Activated CD8-positive, alpha-beta memory T cell treated with anti-CD3 and anti-CD28 coated beads, Interleukin-2, amount 10 ng/mL, durations not matched to agents 7 days and 5 days (primary cell): ENCODE measurements around the gene ARHGEF11. TPM values are rescaled to one million over a fixed set of nuclear protein-coding genes. Genes with fewer than 3 reads are reported as not detected.
A peak's percentile ranks its signal among the peaks of the same experiment; 100 is the strongest.

Experiments used
- ATAC-seq: fragments of 150-1000 bp; cut with Tn5 transposase; one replicate; pipeline ENCODE4 v1.10.0; 2021; ENCODE audit warnings: moderate library complexity
- CTCF ChIA-PET: fragments of 350-600 bp; sonication (Branson Sonifier 250); formaldehyde crosslinking; loops from one replicate; lab custom pipeline; 2021; ENCODE audit warnings: antibody characterized with exemption; lab: Charles Lee
- DNase-seq: peaks from one replicate; pipeline ENCODE4 v3.0.0-alpha.2; 2020
- H3K27ac Mint-ChIP-seq: one replicate; pipeline ENCODE4 v1.8.0; 2021; ENCODE audit warnings: mild to moderate bottlenecking, mixed read lengths
- H3K27me3 Mint-ChIP-seq: one replicate; pipeline ENCODE4 v1.8.0; 2021; ENCODE audit warnings: mixed read lengths
- H3K36me3 Mint-ChIP-seq: one replicate; pipeline ENCODE4 v1.8.0; 2021; ENCODE audit warnings: mild to moderate bottlenecking, mixed read lengths
- H3K4me1 Mint-ChIP-seq: one replicate; pipeline ENCODE4 v1.8.0; 2021; ENCODE audit warnings: mixed read lengths
- H3K4me3 Mint-ChIP-seq: one replicate; pipeline ENCODE4 v1.8.0; 2021; ENCODE audit warnings: mild to moderate bottlenecking, moderate library complexity, mixed read lengths
- H3K9me3 Mint-ChIP-seq: one replicate; pipeline ENCODE4 v1.8.0; 2022; ENCODE audit warnings: low read depth, mixed read lengths
- total RNA-seq, 2 experiments: library from RNA; stranded (reverse); gene quantifications; one replicate each; pipeline ENCODE4 v1.2.3, GENCODE V29; 2021

ARHGEF11 gene
- total RNA-seq, 2 experiments from 2014 or later, result 0.66 to 6.1 TPM

DNA sequence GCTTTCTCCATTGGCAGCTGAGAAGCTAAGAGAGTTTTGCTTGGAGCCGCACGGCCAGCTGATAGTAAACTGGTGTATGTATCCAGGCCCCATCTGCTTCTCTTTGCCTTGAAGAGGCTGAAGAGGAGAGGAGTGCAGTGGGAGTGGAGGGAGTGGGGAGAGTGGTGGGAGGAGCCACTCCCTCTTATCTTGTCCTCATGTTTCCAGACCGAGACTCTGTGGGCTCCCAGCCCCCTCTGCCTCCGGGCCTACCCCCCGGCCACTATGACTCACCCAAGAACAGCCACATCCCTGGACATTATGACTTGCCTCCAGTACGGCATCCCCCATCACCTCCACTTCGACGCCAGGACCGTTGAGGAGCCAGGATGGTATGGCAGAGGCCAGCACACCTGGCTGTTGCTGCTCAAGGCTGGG lies 131.1 kb downstream of the ARHGEF11 start:
- no peaks in the 10 kb centered on the region for H3K9me3 Mint-ChIP-seq
- no peak overlapping the region for H3K4me3 Mint-ChIP-seq
- no peaks in the 10 kb centered on the region for H3K36me3 Mint-ChIP-seq
- DNase-seq (no peak), ATAC-seq (no peak)
- H3K27me3 Mint-ChIP-seq, result peaks cover 53% of the 10 kb centered on the region
- CTCF ChIA-PET, result no interaction called here
- H3K27ac Mint-ChIP-seq, result no peak overlapping the region
- H3K4me1 Mint-ChIP-seq, result no peaks in the 10 kb centered on the region

DNA sequence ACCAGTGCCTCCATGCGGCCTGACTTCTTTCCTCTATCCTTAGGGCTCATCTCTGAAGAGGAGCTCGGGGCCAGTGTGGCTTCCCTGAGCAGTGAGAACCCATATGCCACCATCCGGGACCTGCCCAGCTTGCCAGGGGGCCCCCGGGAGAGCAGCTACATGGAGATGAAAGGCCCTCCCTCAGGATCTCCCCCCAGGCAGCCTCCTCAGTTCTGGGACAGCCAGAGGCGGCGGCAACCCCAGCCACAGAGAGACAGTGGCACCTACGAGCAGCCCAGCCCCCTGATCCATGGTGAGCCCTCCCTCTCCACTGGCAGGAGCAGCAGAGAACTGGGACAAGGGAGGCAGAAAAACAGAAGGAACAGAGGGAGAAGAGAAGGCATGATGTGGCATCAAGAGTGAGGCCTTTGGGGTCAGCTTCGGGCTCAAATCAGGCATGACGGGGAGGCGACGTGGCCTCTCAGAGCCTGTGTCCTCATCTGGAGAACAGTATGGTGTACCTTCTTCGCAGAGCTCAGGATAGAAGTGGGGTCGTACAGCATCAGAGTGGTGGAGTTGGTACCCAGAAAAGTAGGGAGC lies 131.6 kb downstream of the ARHGEF11 start:
- no peak overlapping the region for H3K27ac Mint-ChIP-seq
- H3K27me3 Mint-ChIP-seq, result peaks cover 48% of the 10 kb centered on the region
- H3K36me3 Mint-ChIP-seq, result no peaks in the 10 kb centered on the region
- CTCF ChIA-PET, result interaction anchor here (1.2 to 1.6 kb wide), 3 partner anchors 13 to 160 kb away, joined by 3 to 4 read pairs (median 3); no protein-coding TSS in a partner anchor
- no peaks in the 10 kb centered on the region for H3K4me1 Mint-ChIP-seq
- no peak overlapping the region for H3K4me3 Mint-ChIP-seq
- ATAC-seq (no peak), DNase-seq (no peak)
- no peaks in the 10 kb centered on the region for H3K9me3 Mint-ChIP-seq

- Mint-ChIP-seq H3K27me3 (peaks cover 41% of the 10 kb centered on the region), H3K4me1 (no peaks in the 10 kb centered on the region), H3K9me3 (no peaks in the 10 kb centered on the region), H3K36me3 (no peaks in the 10 kb centered on the region), H3K27ac (no peak overlapping the region), H3K4me3 (no peak overlapping the region)
- CTCF ChIA-PET, result interaction anchor here (1.2 to 1.6 kb wide), 3 partner anchors 14 to 161 kb away, joined by 3 to 4 read pairs (median 3); no protein-coding TSS in a partner anchor
- ATAC-seq (no peak), DNase-seq (no peak)
Observed at GRCh38 chr1:156912861-156913808, 132.4 kb downstream of the ARHGEF11 start.

GRCh38 chr1:156912310-156912709 lies 133.2 kb downstream of the ARHGEF11 start:
- Mint-ChIP-seq H3K36me3 (no peaks in the 10 kb centered on the region), H3K4me1 (no peaks in the 10 kb centered on the region), H3K27ac (no peak overlapping the region), H3K9me3 (no peaks in the 10 kb centered on the region), H3K27me3 (peaks cover 37% of the 10 kb centered on the region), H3K4me3 (no peak overlapping the region)
- DNase-seq (no peak), ATAC-seq (no peak)
- CTCF ChIA-PET, result interaction anchor here (1.0 to 3.3 kb wide), 7 partner anchors 12 to 162 kb away, joined by 3 to 56 read pairs (median 3); partner anchors contain the start of gene LRRC71

GRCh38 chr1:156911577-156912298 lies 133.8 kb downstream of the ARHGEF11 start:
- DNase-seq (no peak), ATAC-seq (no peak)
- Mint-ChIP-seq H3K36me3 (no peaks in the 10 kb centered on the region), H3K9me3 (no peaks in the 10 kb centered on the region), H3K27ac (no peak overlapping the region), H3K4me1 (no peaks in the 10 kb centered on the region), H3K27me3 (peaks cover 32% of the 10 kb centered on the region), H3K4me3 (no peak overlapping the region)
- CTCF ChIA-PET, result interaction anchor here (1.0 to 3.3 kb wide), 8 partner anchors 13 to 163 kb away, joined by 3 to 56 read pairs (median 4); partner anchors contain the start of gene LRRC71

GRCh38 chr1:156910309-156910782 lies 135.2 kb downstream of the ARHGEF11 start:
- H3K27ac Mint-ChIP-seq, result no peak overlapping the region

DNA sequence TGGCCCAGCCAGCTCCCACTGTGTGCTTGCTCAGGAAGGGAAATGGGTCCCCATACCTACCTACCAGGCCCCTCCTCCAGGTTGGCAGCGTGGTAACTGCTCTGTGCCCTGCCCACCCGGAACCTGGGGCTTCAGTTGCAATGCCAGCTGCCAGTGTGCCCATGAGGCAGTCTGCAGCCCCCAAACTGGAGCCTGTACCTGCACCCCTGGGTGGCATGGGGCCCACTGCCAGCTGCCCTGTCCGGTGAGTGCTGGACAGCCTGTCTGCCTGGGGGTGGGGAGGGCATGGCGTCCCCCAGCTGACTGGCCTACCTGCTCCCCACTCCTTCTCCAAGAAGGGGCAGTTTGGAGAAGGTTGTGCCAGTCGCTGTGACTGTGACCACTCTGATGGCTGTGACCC lies 135.9 kb downstream of the ARHGEF11 start:
- Mint-ChIP-seq H3K27ac (no peak overlapping the region), H3K4me1 (no peaks in the 10 kb centered on the region), H3K4me3 (no peak overlapping the region), H3K36me3 (no peaks in the 10 kb centered on the region), H3K27me3 (peaks cover 16% of the 10 kb centered on the region), H3K9me3 (no peaks in the 10 kb centered on the region)
- DNase-seq (no peak), ATAC-seq (no peak)
- CTCF ChIA-PET, result interaction anchor here (0.9 to 3.3 kb wide), 10 partner anchors 15 to 184 kb away, joined by 3 to 56 read pairs (median 4); partner anchors contain the start of genes LRRC71 and PEAR1

More at GRCh38 chr1:156910309-156910782, 135.2 kb downstream of the ARHGEF11 start:
- Mint-ChIP-seq H3K36me3 (no peaks in the 10 kb centered on the region), H3K9me3 (no peaks in the 10 kb centered on the region), H3K4me1 (no peaks in the 10 kb centered on the region), H3K4me3 (no peak overlapping the region), H3K27me3 (peaks cover 21% of the 10 kb centered on the region)
- ATAC-seq, result peak; percentile 66
- peak; percentile 65 for DNase-seq
- CTCF ChIA-PET, result interaction anchor here (0.7 to 3.3 kb wide), 14 partner anchors 14 to 180 kb away, joined by 3 to 56 read pairs (median 4); partner anchors contain the start of genes LRRC71 and PEAR1

DNA sequence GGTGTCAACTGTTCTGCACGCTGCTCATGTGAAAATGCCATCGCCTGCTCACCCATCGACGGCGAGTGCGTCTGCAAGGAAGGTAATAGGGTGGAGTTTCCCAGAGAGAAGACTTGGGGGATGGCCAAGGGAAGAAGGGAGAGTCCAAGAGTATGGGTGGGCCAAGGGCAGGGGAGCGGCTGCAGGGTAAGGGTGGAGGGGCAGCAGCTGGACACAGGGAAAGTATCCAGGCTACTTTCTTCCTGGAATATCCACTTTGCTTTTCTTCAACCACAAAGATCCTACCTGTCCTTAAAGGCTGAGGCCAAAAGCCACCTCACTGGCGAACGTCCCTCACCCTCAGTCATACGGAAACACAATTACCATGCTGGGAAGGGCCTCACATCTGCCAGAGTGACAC lies 136.6 kb downstream of the ARHGEF11 start:
- Mint-ChIP-seq H3K4me3 (no peak overlapping the region), H3K9me3 (no peaks in the 10 kb centered on the region), H3K27ac (no peak overlapping the region), H3K4me1 (no peaks in the 10 kb centered on the region), H3K27me3 (peaks cover 14% of the 10 kb centered on the region), H3K36me3 (no peaks in the 10 kb centered on the region)
- DNase-seq (no peak), ATAC-seq (no peak)
- CTCF ChIA-PET, result interaction anchor here (0.9 to 3.3 kb wide), 4 partner anchors 15 to 183 kb away, joined by 3 to 56 read pairs (median 4); partner anchors contain the start of gene LRRC71

DNA sequence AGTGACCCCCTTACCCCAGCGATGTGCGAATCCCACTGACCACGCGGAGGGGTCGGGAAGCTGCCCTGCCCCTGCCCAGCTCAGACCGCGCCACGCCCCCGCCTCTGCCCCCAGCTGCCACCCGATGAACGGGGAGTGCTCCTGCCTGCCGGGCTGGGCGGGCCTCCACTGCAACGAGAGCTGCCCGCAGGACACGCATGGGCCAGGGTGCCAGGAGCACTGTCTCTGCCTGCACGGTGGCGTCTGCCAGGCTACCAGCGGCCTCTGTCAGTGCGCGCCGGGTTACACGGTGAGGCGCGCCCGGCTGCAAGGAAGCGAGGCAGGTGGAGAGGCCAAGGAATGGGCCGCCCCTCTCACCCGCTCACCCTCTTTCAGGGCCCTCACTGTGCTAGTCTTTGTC lies 137.0 kb downstream of the ARHGEF11 start:
- no peak for ATAC-seq
- H3K4me3 Mint-ChIP-seq, result no peak overlapping the region
- H3K36me3 Mint-ChIP-seq, result no peaks in the 10 kb centered on the region
- H3K27ac Mint-ChIP-seq, result no peak overlapping the region
- peaks cover 11% of the 10 kb centered on the region for H3K27me3 Mint-ChIP-seq
- DNase-seq, result no peak
- CTCF ChIA-PET, result no interaction called here
- no peaks in the 10 kb centered on the region for H3K9me3 Mint-ChIP-seq
- no peaks in the 10 kb centered on the region for H3K4me1 Mint-ChIP-seq

DNA sequence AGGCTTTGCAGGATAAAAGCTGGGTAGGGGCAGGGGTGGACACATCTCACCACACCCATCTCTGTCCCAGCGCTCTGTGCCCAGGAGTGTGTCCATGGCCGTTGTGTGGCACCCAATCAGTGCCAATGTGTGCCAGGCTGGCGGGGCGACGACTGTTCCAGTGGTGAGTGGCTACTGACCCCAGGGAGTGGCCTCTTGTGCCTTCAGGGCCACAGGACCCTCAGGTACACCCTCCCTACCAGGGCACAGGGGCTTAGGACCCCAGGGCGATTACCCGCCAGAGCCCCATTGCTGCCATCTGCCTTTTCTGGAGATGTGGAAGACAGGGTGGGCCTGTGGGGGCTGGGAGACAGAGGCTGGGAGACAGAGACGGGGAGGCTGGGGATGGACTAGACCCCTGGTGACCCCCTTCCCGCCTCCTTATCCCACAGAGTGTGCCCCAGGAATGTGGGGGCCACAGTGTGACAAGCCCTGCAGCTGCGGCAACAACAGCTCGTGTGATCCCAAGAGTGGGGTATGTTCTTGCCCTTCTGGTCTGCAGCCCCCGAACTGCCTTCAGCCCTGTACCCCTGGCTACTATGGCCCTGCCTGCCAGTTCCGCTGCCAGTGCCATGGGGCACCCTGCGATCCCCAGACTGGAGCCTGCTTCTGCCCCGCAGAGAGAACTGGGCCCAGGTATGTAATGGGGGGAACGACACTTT lies 139.2 kb downstream of the ARHGEF11 start:
- CTCF ChIA-PET, result interaction anchor here (0.6 kb wide), 1 partner anchor 304 kb away, joined by 3 read pairs; no protein-coding TSS in a partner anchor
- no peak overlapping the region for H3K27ac Mint-ChIP-seq
- H3K27me3 Mint-ChIP-seq, result peaks cover 4% of the 10 kb centered on the region
- H3K9me3 Mint-ChIP-seq, result no peaks in the 10 kb centered on the region
- DNase-seq, result no peak
- no peaks in the 10 kb centered on the region for H3K4me1 Mint-ChIP-seq
- no peak overlapping the region for H3K4me3 Mint-ChIP-seq
- no peak for ATAC-seq
- H3K36me3 Mint-ChIP-seq, result no peaks in the 10 kb centered on the region

- Mint-ChIP-seq H3K27ac (no peak overlapping the region), H3K4me1 (no peaks in the 10 kb centered on the region), H3K36me3 (no peaks in the 10 kb centered on the region), H3K27me3 (no peaks in the 10 kb centered on the region), H3K9me3 (no peaks in the 10 kb centered on the region), H3K4me3 (no peak overlapping the region)
- CTCF ChIA-PET, result no interaction called here
- no peak for ATAC-seq
- DNase-seq, result no peak
Observed at GRCh38 chr1:156905651-156906050, 139.9 kb downstream of the ARHGEF11 start.

- H3K27ac Mint-ChIP-seq, result no peak overlapping the region
- no peak overlapping the region for H3K4me3 Mint-ChIP-seq
- H3K9me3 Mint-ChIP-seq, result no peaks in the 10 kb centered on the region
- H3K27me3 Mint-ChIP-seq, result peaks cover 3% of the 10 kb centered on the region
- no peaks in the 10 kb centered on the region for H3K36me3 Mint-ChIP-seq
- ATAC-seq, result no peak
- no peaks in the 10 kb centered on the region for H3K4me1 Mint-ChIP-seq
- CTCF ChIA-PET, result no interaction called here
- no peak for DNase-seq
Observed at GRCh38 chr1:156905176-156905575, 140.4 kb downstream of the ARHGEF11 start.
